B cell (primary cell): ENCODE measurements around the gene UGDH. TPM values are rescaled to one million over a fixed set of nuclear protein-coding genes. Genes with fewer than 3 reads are reported as not detected.

Experiments
- ATAC-seq: fragments of 200-7000 bp; cut with Tn5 transposase; one replicate; pipeline ENCODE4 v1.10.0; 2021; ENCODE audit warnings: low read depth, mild to moderate bottlenecking, moderate number of reproducible peaks, moderate library complexity
- CTCF ChIA-PET: fragments of 350-600 bp; sonication (Branson Sonifier 250); formaldehyde crosslinking; loops from one replicate; lab custom pipeline; 2021; ENCODE audit warnings: antibody characterized with exemption, inconsistent platforms; lab: Charles Lee
- POLR2A ChIA-PET: fragments of 350-600 bp; sonication (Branson Sonifier 250); formaldehyde crosslinking; loops from one replicate; lab custom pipeline; 2021; ENCODE audit warnings: antibody characterized with exemption; lab: Charles Lee
- DNase-seq: peaks from one replicate; pipeline ENCODE4 v3.0.0; 2013
- H2AFZ ChIP-seq: 2 replicates; pipeline ENCODE4 v1.6.1; 2012; ENCODE audit warnings: mild to moderate bottlenecking, low read depth, low read length; ENCODE audit not compliant: insufficient read depth, poor library complexity, severe bottlenecking
- H3K27ac ChIP-seq, 2 donors: 1 replicate in 1 of 2; 2 replicates in 1 of 2; pipeline ENCODE4 v1.5.1; 2012 to 2013; ENCODE audit warnings: low read length in 2 of 2, mild to moderate bottlenecking in 2 of 2, moderate library complexity in 1 of 2
- H3K27me3 ChIP-seq, 4 experiments: fragments of 200-600 bp in 1 of 4; sonication (generic) in 1 of 4; replicated peaks in 1 of 4; 1 replicate in 2 of 4; 2 replicates in 2 of 4; pipeline versions ENCODE4 v1.6.1 to v1.7.0; 2013 to 2016; ENCODE audit warnings: low read length in 3 of 4, mild to moderate bottlenecking in 2 of 4, mixed read lengths in 1 of 4, moderate library complexity in 1 of 4; ENCODE audit not compliant: insufficient read depth in 4 of 4, control insufficient read depth in 3 of 4; ENCODE audit errors: control extremely low read depth in 1 of 4
- H3K36me3 ChIP-seq, 2 experiments: replicated peaks in 1 of 2; 1 replicate in 1 of 2; 2 replicates in 1 of 2; pipeline versions ENCODE4 v1.6.1 to v1.7.1; 2013; ENCODE audit warnings: low read length in 1 of 2; ENCODE audit not compliant: insufficient read depth in 2 of 2, control insufficient read depth in 1 of 2; ENCODE audit errors: control extremely low read depth in 1 of 2, extremely low read depth in 1 of 2
- H3K4me1 ChIP-seq, 2 donors: fragments of 200-600 bp in 1 of 2; sonication (generic) in 1 of 2; 1 replicate in 1 of 2; 2 replicates in 1 of 2; pipeline versions ENCODE4 v1.5.1 to v1.6.1; 2013 to 2017; ENCODE audit warnings: low read length in 2 of 2; ENCODE audit not compliant: control insufficient read depth in 2 of 2, insufficient read depth in 2 of 2
- H3K4me2 ChIP-seq: replicated peaks from 2 replicates; pipeline ENCODE3; 2012; ENCODE audit warnings: mild to moderate bottlenecking, low read depth, low read length; ENCODE audit not compliant: poor library complexity, severe bottlenecking
- H3K4me3 ChIP-seq, 5 experiments: fragments of 200-600 bp in 1 of 5; sonication (generic) in 1 of 5; 1 replicate in 3 of 5; 2 replicates in 2 of 5; pipeline versions ENCODE4 v1.5.1 to v1.7.0; 2011 to 2016; ENCODE audit warnings: low read length in 4 of 5, mild to moderate bottlenecking in 4 of 5, low read depth in 2 of 5, control low read depth in 1 of 5, moderate library complexity in 1 of 5; ENCODE audit not compliant: insufficient read depth in 1 of 5; ENCODE audit errors: control extremely low read depth in 1 of 5, extremely low read depth in 1 of 5
- H3K79me2 ChIP-seq: fragments of 200-600 bp; sonication (generic); one replicate; pipeline ENCODE4 v1.6.0; 2016; ENCODE audit warnings: low read length; ENCODE audit not compliant: control insufficient read depth, insufficient read depth
- H3K9ac ChIP-seq: fragments of 200-600 bp; sonication (generic); 2 replicates; pipeline ENCODE4 v1.6.1; 2017; ENCODE audit warnings: mild to moderate bottlenecking, low read length, moderate library complexity
- H3K9me3 ChIP-seq, 3 donors: one replicate each; pipeline versions ENCODE4 v1.6.1 to v1.7.1; 2013; ENCODE audit warnings: low read length in 2 of 3; ENCODE audit not compliant: control insufficient read depth in 2 of 3, insufficient read depth in 1 of 3; ENCODE audit errors: control extremely low read depth in 1 of 3
- H4K20me1 ChIP-seq: 2 replicates; pipeline ENCODE4 v1.6.0; 2012; ENCODE audit warnings: mild to moderate bottlenecking, low read length; ENCODE audit not compliant: insufficient read depth, control insufficient read depth, poor library complexity, severe bottlenecking
- H3K27ac Mint-ChIP-seq: one replicate; pipeline ENCODE4 v1.8.0; 2021; ENCODE audit warnings: mixed read lengths
- H3K27me3 Mint-ChIP-seq: one replicate; pipeline ENCODE4 v1.8.0; 2021; ENCODE audit warnings: mixed read lengths
- H3K4me1 Mint-ChIP-seq: one replicate; pipeline ENCODE4 v1.8.0; 2021; ENCODE audit warnings: mixed read lengths
- H3K4me3 Mint-ChIP-seq: one replicate; pipeline ENCODE4 v1.8.0; 2021; ENCODE audit warnings: mixed read lengths
- H3K9me3 Mint-ChIP-seq: one replicate; pipeline ENCODE4 v1.8.0; 2022; ENCODE audit warnings: mixed read lengths; ENCODE audit not compliant: insufficient read depth
- CTCF ChIP-seq: fragments of 200-600 bp; IDR thresholded peaks from one replicate; pipeline ENCODE4 v1.8.0; 2022; ENCODE audit warnings: antibody characterized with exemption, mild to moderate bottlenecking
- EZH2 ChIP-seq: IDR thresholded peaks from 2 replicates; pipeline ENCODE4 v1.6.1; 2012; ENCODE audit warnings: borderline replicate concordance, low read depth, mild to moderate bottlenecking, moderate library complexity, low read length; ENCODE audit not compliant: insufficient read depth, poor library complexity, severe bottlenecking
- WGBS: methylation state at CpG from one replicate; pipeline ENCODE4 v1.1.5; 2013; ENCODE audit warnings: missing lambda C conversion rate; ENCODE audit not compliant: insufficient coverage; 5-methylcytosine and 5-hydroxymethylcytosine counted together
- intact Hi-C: fragments of 100-400 bp; cut with micrococcal nuclease; formaldehyde crosslinking; loops from one replicate; pipeline ENCODE4 v1.10.0; 2022
- polyA plus RNA-seq: library from polyadenylated mRNA; depleted of rRNA; stranded (reverse); fragments of >200 nt; gene quantifications from 2 replicates; pipeline ENCODE4 v1.2.3, GENCODE V29; 2012
- total RNA-seq, 2 donors: library from RNA; stranded (reverse); fragments of 120-200 nt in 1 of 2; gene quantifications; 1 replicate in 1 of 2; 2 replicates in 1 of 2; pipeline versions ENCODE4 v1.2.3 to v1.2.4, GENCODE V29; 2013 to 2022

Gene UGDH
- total and polyA plus RNA-seq, 2 donors (not counting 1 experiment from before 2014, with no cell fraction given), result 3.5 to 25.4 TPM

DNA sequence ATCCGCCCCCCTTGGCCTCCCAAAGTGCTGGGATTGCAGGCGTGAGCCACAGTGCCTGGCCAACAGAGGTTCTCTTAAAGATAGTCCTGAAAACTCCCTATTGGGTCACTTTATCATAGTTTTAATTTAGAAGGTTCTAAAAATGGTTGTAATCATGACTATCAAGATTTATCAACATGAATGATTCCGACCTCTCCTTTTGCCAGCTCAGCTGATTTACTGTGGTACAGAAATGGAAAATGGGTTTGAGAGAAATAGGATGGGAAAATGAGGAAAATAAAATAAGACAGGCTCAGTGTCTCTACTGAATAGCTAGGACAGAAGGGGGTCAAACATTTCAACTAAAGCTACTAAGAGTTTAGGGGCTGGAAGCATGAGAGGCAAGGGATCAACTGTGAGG, 28.2 kb upstream of the UGDH start:
- Histone ChIP-seq H3K4me3 (no peak overlapping the region), H3K27me3 (no peaks in the 10 kb centered on the region), H3K9me3 (no peaks in the 10 kb centered on the region), H3K4me2 (no peak overlapping the region), H2AFZ (no peak overlapping the region), H3K36me3 (peaks cover 12 to 43% of the 10 kb centered on the region in 2 experiments), H3K9ac (no peak overlapping the region), H4K20me1 (no peaks in the 10 kb centered on the region), H3K27ac (no peak overlapping the region), H3K79me2 (peaks cover 7% of the 10 kb centered on the region), H3K4me1 (no peaks in the 10 kb centered on the region)
- no peak for TF ChIP-seq EZH2
- TF ChIP-seq CTCF, result no peak
- no peak for ATAC-seq
- POLR2A ChIA-PET, result interaction anchor here (1.1 kb wide), 1 partner anchor 325 kb away, joined by 3 read pairs; no protein-coding TSS in a partner anchor
- no peak overlapping the region for H3K27ac Mint-ChIP-seq
- no peak for DNase-seq
- intact Hi-C loops, result no loop called here
- no peaks in the 10 kb centered on the region for H3K4me1 Mint-ChIP-seq
- 100% methylated on average over 1 of the region's 3 CpGs for WGBS
- CTCF ChIA-PET, result interaction anchor here (0.6 to 1.8 kb wide), 2 partner anchors 13 to 46 kb away, joined by 5 to 6 read pairs; no protein-coding TSS in a partner anchor
- H3K9me3 Mint-ChIP-seq, result no peaks in the 10 kb centered on the region
- H3K27me3 Mint-ChIP-seq, result no peaks in the 10 kb centered on the region
- no peak overlapping the region for H3K4me3 Mint-ChIP-seq

DNA sequence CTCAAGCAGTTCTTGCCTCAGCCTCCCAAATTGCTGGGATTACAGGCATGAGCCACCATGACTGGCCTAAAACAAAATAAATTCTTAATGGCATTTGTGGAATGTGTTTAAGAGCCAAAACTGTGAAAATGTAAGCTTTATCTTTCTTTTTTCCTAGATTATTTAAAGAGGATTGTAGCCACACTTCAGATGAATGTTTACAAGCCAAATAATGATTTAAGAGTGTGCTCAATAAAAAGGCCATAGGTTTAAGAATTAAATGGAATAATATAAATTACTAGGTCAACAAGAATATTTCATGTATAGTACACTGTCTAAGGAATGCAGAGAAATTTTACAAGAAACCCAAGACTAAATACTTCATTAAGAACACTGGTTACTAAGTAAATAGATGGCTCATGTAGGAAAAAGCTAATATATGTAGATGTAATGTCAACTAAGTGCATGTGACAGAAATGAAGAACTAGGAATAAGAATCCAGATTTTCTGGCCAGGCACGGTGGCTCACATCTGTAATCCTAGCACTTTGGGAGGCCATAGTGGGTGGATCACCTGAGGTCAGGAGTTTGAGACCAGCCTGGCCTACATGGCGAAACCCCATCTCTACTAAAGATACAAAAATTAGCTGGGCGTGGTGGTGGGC, 21.3 kb upstream of the UGDH start:
- peaks cover 2% of the 10 kb centered on the region for H3K4me1 Mint-ChIP-seq
- Histone ChIP-seq H3K4me2 (no peak overlapping the region), H2AFZ (no peak overlapping the region), H3K4me3 (no peak overlapping the region), H3K27ac (peak overlapping the region in 1 of 2 donors; percentile 41), H3K27me3 (no peaks in the 10 kb centered on the region), H3K9ac (no peak overlapping the region), H3K9me3 (no peaks in the 10 kb centered on the region), H4K20me1 (no peaks in the 10 kb centered on the region), H3K79me2 (no peaks in the 10 kb centered on the region), H3K36me3 (peaks cover 4 to 35% of the 10 kb centered on the region in 2 experiments), H3K4me1 (no peaks in the 10 kb centered on the region)
- H3K27me3 Mint-ChIP-seq, result no peaks in the 10 kb centered on the region
- CTCF ChIA-PET, result interaction anchor here (1.1 kb wide), 1 partner anchor 10 kb away, joined by 3 read pairs; no protein-coding TSS in a partner anchor
- no peak for DNase-seq
- H3K4me3 Mint-ChIP-seq, result no peak overlapping the region
- intact Hi-C loops, result no loop called here
- no peak for ATAC-seq
- POLR2A ChIA-PET, result interaction anchor here (0.7 kb wide), 1 partner anchor 878 kb away, joined by 3 read pairs; no protein-coding TSS in a partner anchor
- TF ChIP-seq EZH2, result no peak
- TF ChIP-seq CTCF, result no peak
- no peaks in the 10 kb centered on the region for H3K9me3 Mint-ChIP-seq
- H3K27ac Mint-ChIP-seq, result peak overlapping the region; percentile 37
- WGBS, result 86% methylated on average over 1 of the region's 3 CpGs
